GM13976 (cell line): ENCODE measurements around the gene BRAT1.

Experiments used
- DNase-seq: peaks from one replicate; pipeline ENCODE4 v3.0.0; 2012; ENCODE audit warnings: low spot score
- CTCF ChIP-seq: IDR thresholded peaks from 2 replicates; pipeline ENCODE4 v1.5.1; 2012; ENCODE audit warnings: borderline replicate concordance, mild to moderate bottlenecking; ENCODE audit not compliant: insufficient read depth; ENCODE audit errors: extremely low read depth, missing control alignments, control extremely low read depth
- in situ Hi-C: fragments of 300-500 bp; cut with MboI; formaldehyde crosslinking; loops from one replicate; pipeline ENCODE4 v1.12.0; 2022; ENCODE audit warnings: low sequenced_read_pairs, mixed read lengths, inconsistent platforms; ENCODE audit not compliant: unreplicated experiment

The BRAT1 gene

GRCh38 chr7:2514473-2515423, 40.6 kb downstream of the BRAT1 start:
- in situ Hi-C loops, result no loop called here
- TF ChIP-seq CTCF, result no peak
- no peak for DNase-seq

- DNase-seq, result no peak
- in situ Hi-C loops, result no loop called here
- no peak for TF ChIP-seq CTCF
These were observed 41.6 kb downstream of the BRAT1 start for GRCh38 chr7:2513702-2514101.

GRCh38 chr7:2512713-2513112, 42.6 kb downstream of the BRAT1 start:
- no peak for TF ChIP-seq CTCF
- DNase-seq, result no peak
- in situ Hi-C loops, result no loop called here

- DNase-seq, result peak; percentile 77
- in situ Hi-C loops, result no loop called here
- no peak for TF ChIP-seq CTCF
These were observed 43.1 kb downstream of the BRAT1 start for GRCh38 chr7:2512179-2512661.

GRCh38 chr7:2511769-2512168, 43.6 kb downstream of the BRAT1 start:
- no peak for DNase-seq
- no peak for TF ChIP-seq CTCF
- in situ Hi-C loops, result no loop called here

GRCh38 chr7:2510909-2511768, 44.2 kb downstream of the BRAT1 start:
- TF ChIP-seq CTCF, result no peak
- peak; percentile 75 for DNase-seq
- in situ Hi-C loops, result no loop called here
